HG03280 (cell line): ENCODE data around the gene RAB44.

ENCODE experiments used
- ATAC-seq: cut with Tn5 transposase; IDR thresholded peaks from one replicate; pipeline ENCODE4 v1.9.1; 2021; ENCODE audit warnings: mild to moderate bottlenecking, moderate library complexity; ENCODE audit not compliant: unreplicated experiment

Gene RAB44

DNA sequence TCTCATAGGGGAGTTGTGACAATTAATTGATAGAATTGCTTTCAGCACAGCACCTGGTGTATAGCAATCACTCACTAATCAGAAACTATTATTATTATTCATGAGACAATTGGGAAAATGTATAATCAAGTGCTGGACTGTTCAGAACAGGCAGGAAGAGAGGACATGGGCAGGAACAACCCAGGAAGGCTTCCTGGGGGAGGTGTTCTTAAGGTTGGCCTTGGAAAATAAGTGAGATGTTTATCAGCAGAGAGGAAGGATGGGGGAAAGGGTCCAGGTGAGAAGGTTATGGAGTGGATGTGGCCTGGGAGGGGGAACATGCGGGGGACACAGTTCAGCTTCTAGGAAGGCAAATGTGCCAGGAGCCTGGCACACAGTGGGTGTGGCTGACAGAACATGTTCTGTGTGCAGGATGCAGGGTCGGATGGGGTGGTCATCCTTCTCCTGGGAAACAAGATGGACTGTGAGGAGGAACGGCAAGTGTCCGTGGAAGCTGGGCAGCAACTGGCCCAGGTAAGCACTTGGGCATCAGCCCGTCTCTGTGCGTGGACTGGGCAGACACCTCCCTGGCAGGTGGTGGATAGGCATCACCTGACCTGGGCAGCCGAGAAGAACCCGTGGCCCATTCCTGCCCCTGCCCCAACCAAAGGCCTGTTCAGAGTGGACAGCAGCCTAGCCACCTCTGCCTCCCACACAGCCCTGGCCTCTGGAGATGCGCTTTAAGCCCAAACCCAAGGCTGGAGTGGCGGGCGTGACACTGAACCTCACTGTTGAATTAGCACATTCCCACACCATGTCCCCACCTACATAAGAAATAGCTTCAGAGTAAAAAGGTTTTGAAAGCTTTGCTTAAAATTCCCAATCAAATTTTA lies 30.9 kb downstream of the RAB44 start:
- ATAC-seq: no peak

- ATAC-seq: no peak
These were observed 31.5 kb downstream of the RAB44 start for GRCh38 chr6:36729161-36729524.

- ATAC-seq: no peak
These were observed 33.1 kb downstream of the RAB44 start for GRCh38 chr6:36730424-36731380.

DNA sequence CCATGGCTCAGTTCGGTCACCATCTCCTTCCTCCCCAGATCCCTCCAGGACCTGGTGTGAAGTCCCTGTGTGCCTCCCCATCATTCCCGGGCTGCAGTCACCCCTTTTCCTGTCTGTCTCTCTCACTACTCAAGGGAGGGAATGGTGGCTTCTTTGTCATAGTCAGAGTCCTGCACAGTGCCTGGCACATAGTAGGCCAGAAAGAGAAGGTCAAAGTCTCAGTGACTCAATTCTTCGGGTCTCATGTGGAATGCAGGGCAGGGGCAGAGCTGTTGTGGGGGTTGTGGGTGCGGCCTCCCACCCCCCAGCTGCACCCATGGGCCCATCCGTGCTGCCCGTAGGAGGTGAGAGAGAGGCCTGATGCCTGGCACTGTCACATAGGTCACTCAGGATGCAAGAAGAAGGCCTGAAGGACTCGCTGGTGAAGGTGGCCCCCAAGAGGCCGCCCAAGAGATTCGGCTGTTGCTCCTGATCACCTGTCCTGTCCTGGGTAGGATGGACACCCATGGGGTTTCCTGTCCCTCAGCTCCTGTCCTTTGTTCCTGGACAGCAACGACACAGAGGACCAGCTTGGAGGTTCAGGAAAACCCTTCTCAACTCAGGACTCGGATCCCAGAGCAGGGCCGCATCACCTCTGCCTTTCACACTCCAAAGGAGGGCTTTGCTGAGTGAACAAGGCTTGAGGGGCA lies 34.1 kb downstream of the RAB44 start:
- ATAC-seq: no peak

- no peak for ATAC-seq
These were observed 35.7 kb downstream of the RAB44 start for GRCh38 chr6:36733300-36733699.

DNA sequence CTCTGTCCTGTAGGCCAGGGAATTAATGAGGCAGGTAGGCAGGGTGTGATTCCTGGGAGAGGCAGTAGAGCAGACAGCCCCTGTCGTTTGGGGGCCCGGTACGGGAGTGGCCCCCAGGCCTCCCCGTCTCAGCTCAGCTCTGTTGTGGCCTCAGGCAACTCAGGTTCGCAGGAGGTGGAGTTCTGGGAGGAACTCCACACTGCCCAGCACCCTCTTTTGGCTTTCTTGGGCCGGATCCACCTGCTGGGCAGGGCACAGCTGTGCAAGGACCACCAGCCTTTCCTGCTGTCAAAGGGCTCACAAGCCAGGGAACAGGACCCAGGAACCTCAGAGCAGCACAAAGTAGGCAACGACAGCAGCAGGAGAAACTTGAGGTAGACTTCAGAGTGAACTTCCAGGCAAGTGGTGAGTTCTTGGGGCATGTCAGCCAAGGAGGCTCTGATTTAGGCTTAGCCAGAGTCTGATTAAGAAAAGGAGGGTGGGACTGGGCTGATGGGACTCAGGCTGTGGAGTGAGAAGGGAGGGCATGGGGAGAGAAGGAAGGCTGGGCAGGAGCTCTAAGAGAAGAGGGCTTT lies 36.9 kb downstream of the RAB44 start:
- no peak for ATAC-seq

GRCh38 chr6:36735110-36736071 lies 37.8 kb downstream of the RAB44 start:
- ATAC-seq: no peak

DNA sequence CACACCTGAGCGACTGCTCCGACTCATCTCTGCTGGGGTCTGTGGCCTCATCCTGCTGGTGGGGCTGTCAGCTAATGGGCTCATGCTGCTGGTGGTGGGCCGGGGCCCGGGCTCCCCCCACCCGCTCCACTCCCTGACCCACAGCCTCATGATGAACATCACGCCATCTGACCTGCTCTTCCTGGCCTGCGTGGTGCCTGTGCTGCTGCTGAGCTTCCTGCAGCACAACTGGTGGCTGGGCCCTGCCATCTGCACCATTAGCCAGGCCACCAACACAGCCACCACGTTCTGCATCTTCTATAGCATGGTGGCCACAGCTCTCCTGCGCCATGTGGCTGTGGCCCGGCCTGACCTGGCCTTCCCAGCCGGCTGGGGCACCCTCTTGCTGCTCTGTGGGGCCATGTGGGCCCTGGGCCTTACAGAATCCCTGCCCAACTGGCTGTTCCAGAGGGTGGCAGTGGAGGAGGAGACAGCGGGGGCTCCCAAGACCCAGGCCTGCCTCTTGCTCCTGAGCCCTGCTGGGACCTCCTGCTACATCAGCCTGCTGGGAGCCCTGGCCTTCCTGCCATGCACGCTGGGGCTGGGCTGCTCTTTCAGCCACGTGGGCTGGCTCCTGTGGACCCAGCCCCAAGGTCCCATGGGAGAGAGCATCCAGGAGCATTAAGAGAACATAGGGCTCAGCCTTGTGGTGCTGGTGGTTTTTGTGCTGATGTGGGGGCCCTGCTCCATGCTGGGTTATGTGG lies 39.6 kb downstream of the RAB44 start:
- ATAC-seq: no peak

GRCh38 chr6:36738108-36738507 lies 40.5 kb downstream of the RAB44 start:
- ATAC-seq: no peak

- no peak for ATAC-seq
These were observed 42.6 kb downstream of the RAB44 start for GRCh38 chr6:36739947-36740817.

DNA sequence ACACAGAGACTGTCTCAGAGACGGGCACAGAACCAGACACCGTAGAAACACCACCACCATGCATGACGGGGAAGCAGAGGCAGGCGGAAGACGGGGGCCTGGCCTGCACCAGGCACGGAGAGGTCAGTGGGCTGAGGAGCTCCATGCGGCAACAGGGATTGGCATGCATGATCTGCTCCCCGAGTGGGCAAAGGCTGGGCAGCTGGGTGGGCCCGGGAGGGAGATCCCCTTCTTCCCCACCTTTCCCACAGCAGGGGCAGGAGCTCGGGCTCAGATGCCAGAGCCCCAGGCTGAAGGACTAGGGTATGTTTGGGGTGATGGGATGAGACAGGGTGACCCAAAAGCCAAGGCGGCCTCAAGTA lies 43.2 kb downstream of the RAB44 start:
- no peak for ATAC-seq

- no peak for ATAC-seq
These were observed 44.5 kb downstream of the RAB44 start for GRCh38 chr6:36742146-36742545.

DNA sequence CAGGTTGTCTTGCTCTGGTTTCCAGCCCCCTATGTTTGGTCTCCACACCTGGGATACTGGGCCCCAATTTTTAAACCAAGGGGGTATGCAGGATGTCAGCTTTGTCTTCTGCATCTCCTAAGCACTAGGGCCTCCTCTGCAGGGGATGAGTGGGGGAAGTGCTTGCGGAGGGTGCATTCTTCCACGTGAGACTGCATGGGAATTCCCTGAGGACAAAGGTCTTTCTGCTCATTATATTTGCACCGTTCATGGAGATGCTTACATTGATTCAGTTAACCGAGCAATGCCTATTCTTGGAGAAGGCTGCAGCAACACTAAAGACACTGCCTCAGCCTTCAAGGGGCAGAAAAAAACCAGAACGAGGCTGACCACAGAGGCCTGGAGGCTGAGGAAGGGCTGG lies 45.4 kb downstream of the RAB44 start:
- no peak for ATAC-seq

- no peak for ATAC-seq
These were observed 46.1 kb downstream of the RAB44 start for GRCh38 chr6:36743538-36744303.

DNA sequence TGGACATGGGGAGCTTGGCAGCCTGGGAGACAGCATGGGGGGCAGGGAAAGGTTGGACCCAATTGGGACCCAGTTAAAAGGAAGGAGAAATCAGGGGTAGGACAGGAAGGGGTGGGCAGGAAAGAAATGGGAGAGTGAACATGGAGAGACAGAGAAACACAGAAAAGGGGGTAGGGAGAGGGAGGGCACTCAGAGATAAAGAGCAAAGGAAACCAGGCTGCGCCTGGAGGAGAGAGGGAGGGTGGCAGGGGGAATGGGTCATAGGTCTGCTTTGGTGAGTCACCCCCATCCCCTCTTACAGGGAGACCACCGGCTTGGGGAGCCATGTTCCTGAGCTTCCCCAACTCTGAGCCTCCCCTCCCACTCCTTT lies 46.7 kb downstream of the RAB44 start:
- no peak for ATAC-seq

- no peak for ATAC-seq
These were observed 47.7 kb downstream of the RAB44 start for GRCh38 chr6:36745283-36745682.

- ATAC-seq: no peak
These were observed 48.2 kb downstream of the RAB44 start for GRCh38 chr6:36745836-36746235.

DNA sequence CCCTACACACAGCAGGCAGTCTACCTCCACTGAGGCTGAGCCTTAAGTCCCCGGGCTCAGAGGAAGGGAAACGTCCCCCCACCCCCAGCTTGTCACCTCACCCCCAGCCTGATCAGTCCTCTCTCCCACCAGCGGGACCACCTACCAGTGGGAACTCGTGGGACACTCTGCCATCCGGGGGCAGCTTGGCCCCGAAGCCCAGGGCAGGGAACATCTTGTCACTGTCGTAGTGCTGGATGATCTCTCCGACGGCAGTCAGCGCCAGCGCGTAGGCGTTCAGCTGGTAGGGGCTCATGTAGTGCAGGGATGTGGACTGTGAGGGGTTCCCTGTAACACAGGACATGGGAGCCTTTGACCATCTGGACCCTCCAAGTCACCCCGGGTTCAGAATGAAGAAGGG lies 48.6 kb downstream of the RAB44 start:
- no peak for ATAC-seq
